ENCODE data around the gene TMC3. TPM values are rescaled to one million over a fixed set of nuclear protein-coding genes. Genes with fewer than 3 reads are reported as not detected.

The TMC3 gene
- total RNA-seq, 1 donor from 2014 or later, result 0.07 TPM

GRCh38 chr15:81413851-81414250 lies 39.8 kb upstream of the TMC3 start:
- no peak for DNase-seq (ENCODE audit: extremely low spot score, unreplicated experiment)
- Mint-ChIP-seq H3K36me3 (no peaks in the 10 kb centered on the region), H3K9me3 (no peaks in the 10 kb centered on the region), H3K27me3 (peaks cover 3% of the 10 kb centered on the region), H3K27ac (no peak overlapping the region), H3K4me3 (no peak overlapping the region), H3K4me1 (ENCODE audit: unreplicated experiment) (peaks cover 19% of the 10 kb centered on the region)
- TF ChIP-seq CTCF (conservative IDR thresholded peaks at IDR 0.05), result no peak

GRCh38 chr15:81411969-81412633 lies 38.1 kb upstream of the TMC3 start:
- Mint-ChIP-seq H3K36me3 (no peaks in the 10 kb centered on the region), H3K27me3 (peaks cover 14% of the 10 kb centered on the region), H3K27ac (no peak overlapping the region), H3K4me3 (no peak overlapping the region), H3K9me3 (no peaks in the 10 kb centered on the region), H3K4me1 (ENCODE audit: unreplicated experiment) (peaks cover 14% of the 10 kb centered on the region)
- no peak for TF ChIP-seq CTCF (conservative IDR thresholded peaks at IDR 0.05)
- no peak for DNase-seq (ENCODE audit: extremely low spot score, unreplicated experiment)

- TF ChIP-seq CTCF (conservative IDR thresholded peaks at IDR 0.05), result no peak
- H3K27me3 Mint-ChIP-seq, result peaks cover 17% of the 10 kb centered on the region
- H3K27ac Mint-ChIP-seq, result no peak overlapping the region
- no peak for DNase-seq (ENCODE audit: extremely low spot score, unreplicated experiment)
- H3K9me3 Mint-ChIP-seq, result no peaks in the 10 kb centered on the region
- H3K4me3 Mint-ChIP-seq, result no peak overlapping the region
- no peaks in the 10 kb centered on the region for H3K36me3 Mint-ChIP-seq
- peaks cover 14% of the 10 kb centered on the region for H3K4me1 Mint-ChIP-seq (ENCODE audit: unreplicated experiment)
Observed at GRCh38 chr15:81411051-81411450, 37.0 kb upstream of the TMC3 start.

GRCh38 chr15:81410318-81410753 lies 36.3 kb upstream of the TMC3 start:
- DNase-seq (ENCODE audit: extremely low spot score, unreplicated experiment), result no peak
- Mint-ChIP-seq H3K36me3 (no peaks in the 10 kb centered on the region), H3K27ac (peak overlapping the region; percentile 79), H3K4me1 (ENCODE audit: unreplicated experiment) (peaks cover 14% of the 10 kb centered on the region), H3K4me3 (peak overlapping the region; percentile 67), H3K27me3 (peaks cover 19% of the 10 kb centered on the region), H3K9me3 (no peaks in the 10 kb centered on the region)
- TF ChIP-seq CTCF (conservative IDR thresholded peaks at IDR 0.05), result peak; percentile 85

GRCh38 chr15:81407718-81408117 lies 33.7 kb upstream of the TMC3 start:
- Mint-ChIP-seq H3K36me3 (no peaks in the 10 kb centered on the region), H3K27me3 (peaks cover 19% of the 10 kb centered on the region), H3K27ac (no peak overlapping the region), H3K4me1 (ENCODE audit: unreplicated experiment) (peaks cover 14% of the 10 kb centered on the region), H3K9me3 (no peaks in the 10 kb centered on the region), H3K4me3 (no peak overlapping the region)
- no peak for DNase-seq (ENCODE audit: extremely low spot score, unreplicated experiment)
- no peak for TF ChIP-seq CTCF (conservative IDR thresholded peaks at IDR 0.05)
